AG09319 (cell line): ENCODE results near the gene TIMP2.

ENCODE experiments used
- DNase-seq: peaks from one replicate; pipeline ENCODE4 v3.0.0-alpha.2; 2010; ENCODE audit warnings: low read depth; ENCODE audit errors: extremely low read depth
- TF ChIP-seq, protein P1 (sequence below): IDR thresholded peaks from 2 replicates; pipeline ENCODE4 v1.5.1; 2011; ENCODE audit warnings: low read depth, mild to moderate bottlenecking, inconsistent platforms, low read length, moderate library complexity

Gene TIMP2

DNA sequence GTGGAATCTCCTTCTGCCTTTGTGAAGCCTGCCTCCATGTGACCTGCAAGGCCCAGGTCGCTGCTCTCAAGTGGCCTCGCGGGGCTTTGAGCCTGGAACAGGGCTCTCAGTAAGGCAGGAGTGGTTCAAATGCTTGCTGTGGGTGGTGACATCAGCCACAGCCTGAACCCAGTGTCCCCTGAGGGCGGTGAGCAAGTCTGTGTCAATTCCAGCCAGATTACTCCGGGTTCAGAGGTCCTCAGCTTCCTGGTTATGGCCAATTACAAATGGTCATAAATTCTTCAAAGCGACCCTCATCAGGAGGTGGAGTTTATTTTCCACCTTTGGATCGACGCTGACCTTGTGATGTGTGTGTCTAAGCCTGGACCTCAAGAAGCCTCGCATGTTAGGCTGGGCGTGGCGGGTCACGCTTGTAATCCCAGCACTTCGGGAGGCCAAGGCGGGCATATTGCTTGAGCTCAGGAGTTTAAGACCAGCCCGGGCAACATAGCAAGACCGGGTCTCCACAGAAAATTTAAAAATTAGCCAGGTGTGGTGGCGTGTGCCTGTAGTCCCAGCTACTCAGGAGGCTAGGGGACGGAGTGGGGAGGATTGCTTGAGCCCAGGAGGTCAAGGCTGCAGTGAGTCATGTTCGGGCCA lies 37.3 kb upstream of the TIMP2 start:
- DNase-seq, result no peak
- TF ChIP-seq, protein P1, sequence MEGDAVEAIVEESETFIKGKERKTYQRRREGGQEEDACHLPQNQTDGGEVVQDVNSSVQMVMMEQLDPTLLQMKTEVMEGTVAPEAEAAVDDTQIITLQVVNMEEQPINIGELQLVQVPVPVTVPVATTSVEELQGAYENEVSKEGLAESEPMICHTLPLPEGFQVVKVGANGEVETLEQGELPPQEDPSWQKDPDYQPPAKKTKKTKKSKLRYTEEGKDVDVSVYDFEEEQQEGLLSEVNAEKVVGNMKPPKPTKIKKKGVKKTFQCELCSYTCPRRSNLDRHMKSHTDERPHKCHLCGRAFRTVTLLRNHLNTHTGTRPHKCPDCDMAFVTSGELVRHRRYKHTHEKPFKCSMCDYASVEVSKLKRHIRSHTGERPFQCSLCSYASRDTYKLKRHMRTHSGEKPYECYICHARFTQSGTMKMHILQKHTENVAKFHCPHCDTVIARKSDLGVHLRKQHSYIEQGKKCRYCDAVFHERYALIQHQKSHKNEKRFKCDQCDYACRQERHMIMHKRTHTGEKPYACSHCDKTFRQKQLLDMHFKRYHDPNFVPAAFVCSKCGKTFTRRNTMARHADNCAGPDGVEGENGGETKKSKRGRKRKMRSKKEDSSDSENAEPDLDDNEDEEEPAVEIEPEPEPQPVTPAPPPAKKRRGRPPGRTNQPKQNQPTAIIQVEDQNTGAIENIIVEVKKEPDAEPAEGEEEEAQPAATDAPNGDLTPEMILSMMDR, result no peak

DNA sequence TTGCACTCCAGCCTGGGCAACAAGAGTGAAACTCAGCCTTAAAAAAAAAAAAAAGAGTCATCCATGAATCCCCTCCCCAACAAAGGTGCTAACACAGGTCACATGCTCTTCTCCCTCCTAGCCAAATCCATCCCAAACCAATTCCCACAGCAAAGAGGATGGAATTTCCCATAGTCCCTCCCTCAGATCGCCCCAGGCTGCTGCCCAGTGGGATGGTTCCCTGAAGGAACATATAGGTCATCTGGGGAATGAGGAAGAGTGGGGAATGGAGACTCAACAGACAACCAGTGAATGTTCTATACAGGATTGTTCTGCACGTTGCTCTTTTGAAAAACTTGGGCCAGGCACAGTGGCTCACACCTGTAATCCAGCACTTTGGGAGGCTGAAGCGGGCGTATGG lies 36.4 kb upstream of the TIMP2 start:
- DNase-seq, result no peak
- TF ChIP-seq, protein P1, result no peak

DNA sequence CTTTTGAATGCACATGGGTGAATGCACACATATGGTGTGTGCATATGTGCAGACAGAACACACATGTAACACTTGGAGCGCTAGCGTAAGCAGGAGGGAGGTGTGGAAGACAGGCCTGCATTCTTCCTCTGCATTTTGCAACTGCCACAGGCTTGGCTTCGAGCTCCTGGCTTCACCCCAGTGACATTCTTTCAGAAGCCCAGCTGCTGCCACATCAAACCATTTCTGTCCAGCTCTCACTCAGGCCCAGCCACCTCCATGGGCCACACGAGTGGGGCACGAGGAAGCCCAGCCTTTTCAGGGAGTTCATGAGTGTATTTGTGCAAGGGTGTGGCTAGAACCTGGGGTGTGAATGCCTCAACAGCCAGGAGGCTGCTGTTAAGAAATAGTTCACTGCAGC lies 35.7 kb upstream of the TIMP2 start:
- TF ChIP-seq, protein P1, result no peak

DNA sequence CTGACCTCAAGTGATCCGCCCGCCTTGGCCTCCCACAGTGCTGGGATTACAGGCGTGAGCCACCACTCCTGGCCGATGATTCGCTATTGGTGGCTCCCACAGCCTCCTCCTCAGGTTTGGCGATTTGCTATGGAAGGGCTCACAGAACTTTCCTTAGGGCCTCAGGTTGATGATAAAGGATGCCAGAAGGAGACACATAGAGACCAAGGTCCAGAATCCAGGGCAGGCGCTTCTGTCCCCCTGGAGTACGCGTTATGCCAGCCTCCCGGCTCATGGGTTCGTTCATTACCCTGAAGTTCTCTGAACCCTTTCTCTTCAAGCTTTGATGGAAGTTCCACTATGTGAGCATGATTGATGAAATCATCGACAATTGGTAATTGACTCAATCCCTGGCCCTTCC lies 34.6 kb upstream of the TIMP2 start:
- DNase-seq, result no peak
- TF ChIP-seq, protein P1, result no peak

More for the DNA sequence above, 35.7 kb upstream of the TIMP2 start:
- no peak for DNase-seq

DNA sequence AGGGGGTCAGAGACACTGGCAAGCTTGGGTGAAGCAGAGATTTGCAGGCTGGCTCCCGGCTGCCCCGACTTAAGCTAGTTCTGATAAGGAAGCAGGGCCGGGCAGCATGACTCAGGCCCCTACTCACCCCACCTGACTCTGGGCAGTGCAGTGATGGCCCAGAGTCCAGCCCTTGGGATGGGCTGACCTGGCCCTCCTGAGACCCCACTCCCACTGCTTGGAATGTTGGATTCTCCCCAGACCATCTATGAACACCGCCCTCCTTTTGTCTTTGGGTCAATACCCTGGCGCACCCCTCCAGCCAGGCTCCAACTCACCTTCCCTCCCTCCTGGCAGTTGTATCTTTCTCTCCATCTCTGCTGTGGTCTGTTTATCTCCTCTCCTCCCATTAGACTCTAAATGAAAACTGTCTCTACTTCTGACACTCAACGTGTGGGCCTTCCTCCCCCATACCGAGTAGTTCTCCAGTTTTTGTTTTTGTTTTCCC lies 33.5 kb upstream of the TIMP2 start:
- DNase-seq, result no peak
- TF ChIP-seq, protein P1, result no peak

DNA sequence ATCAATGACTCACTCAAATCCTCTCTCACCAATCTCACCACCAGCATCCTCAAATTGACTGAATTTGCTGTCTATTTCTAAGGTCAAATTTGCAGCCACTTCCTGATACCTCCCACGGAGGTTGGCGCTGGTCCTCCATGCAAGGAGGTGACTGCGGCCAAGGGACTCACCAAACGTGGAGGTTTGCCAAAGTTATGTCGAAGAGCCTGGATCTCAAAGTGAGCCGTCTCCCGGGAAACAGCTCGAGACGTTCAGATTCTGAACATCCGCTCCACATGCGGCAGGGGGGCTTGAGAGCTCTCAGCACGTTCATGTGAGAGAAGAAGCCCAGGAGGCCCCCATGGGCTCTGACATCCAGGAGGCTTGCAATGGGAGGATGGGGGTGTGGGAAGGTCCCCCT lies 31.9 kb upstream of the TIMP2 start:
- TF ChIP-seq, protein P1, result no peak
- no peak for DNase-seq

DNA sequence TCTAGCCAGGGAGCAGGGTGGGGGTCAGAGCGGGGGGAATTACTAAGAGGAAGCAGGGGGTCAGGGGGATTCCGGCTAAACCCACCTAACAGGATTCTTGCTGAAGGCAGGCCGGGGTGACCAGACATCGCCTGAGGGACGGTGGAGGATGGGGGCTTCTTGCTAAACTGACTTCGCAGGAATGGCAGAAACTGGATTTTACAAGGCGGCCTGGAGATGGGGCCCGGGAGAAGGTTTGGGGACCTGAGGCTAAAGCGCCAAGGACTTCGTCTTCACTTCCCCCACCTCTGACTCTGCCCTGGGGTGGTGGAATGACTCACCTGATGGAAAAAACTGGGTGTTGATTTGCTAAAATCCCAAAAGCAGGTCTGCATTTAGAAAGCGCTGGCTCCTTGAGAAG lies 31.1 kb upstream of the TIMP2 start:
- no peak for DNase-seq

More for the DNA sequence above, 31.1 kb upstream of the TIMP2 start:
- TF ChIP-seq, protein P1, result no peak
